SK-N-SH treated with all-trans-retinoic acid at 6 μM for 48 hours (cell line): Measurements from ENCODE around the gene LMAN2L.

Source experiments
- ATAC-seq: fragments of 200-7000 bp; cut with Tn5 transposase; 3 replicates; pipeline ENCODE4 v1.9.1; 2020; ENCODE audit warnings: mild to moderate bottlenecking, moderate library complexity
- BACH2 ChIP-seq: fragments of 250-450 bp; sonication (Bioruptor Pico); IDR thresholded peaks from 2 replicates; pipeline ENCODE4 v1.9.0; 2021; ENCODE audit warnings: mild to moderate bottlenecking, borderline replicate concordance
- CSDC2 ChIP-seq: fragments of 250-450 bp; sonication (Bioruptor Pico); IDR thresholded peaks from 2 replicates; pipeline ENCODE4 v1.5.0; 2020; ENCODE audit warnings: mild to moderate bottlenecking, moderate library complexity
- GLIS3 ChIP-seq: fragments of 250-450 bp; sonication (Bioruptor Pico); IDR thresholded peaks from 2 replicates; pipeline ENCODE4 v1.5.0; 2020; ENCODE audit warnings: mild to moderate bottlenecking, moderate library complexity
- ISL1 ChIP-seq: fragments of 250-450 bp; sonication (Bioruptor Pico); IDR thresholded peaks from 2 replicates; pipeline ENCODE4 v2.1.2; 2022; ENCODE audit warnings: mild to moderate bottlenecking, moderate library complexity
- OSR1 ChIP-seq: fragments of 250-450 bp; sonication (Bioruptor Pico); IDR thresholded peaks from 2 replicates; pipeline ENCODE4 v1.8.0; 2022; ENCODE audit warnings: moderate library complexity, mild to moderate bottlenecking, inconsistent platforms
- PPARA ChIP-seq: fragments of 250-450 bp; sonication (Bioruptor Pico); IDR thresholded peaks from 2 replicates; pipeline ENCODE4 v1.5.0; 2020; ENCODE audit warnings: mild to moderate bottlenecking, borderline replicate concordance
- RARB ChIP-seq: fragments of 250-450 bp; sonication (Bioruptor Pico); IDR thresholded peaks from 2 replicates; pipeline ENCODE4 v1.8.0; 2021; ENCODE audit warnings: mild to moderate bottlenecking, moderate library complexity
- SNAI2 ChIP-seq: fragments of 250-450 bp; sonication (Bioruptor Pico); IDR thresholded peaks from 2 replicates; pipeline ENCODE4 v1.5.0; 2020; ENCODE audit warnings: mild to moderate bottlenecking, moderate library complexity
- TCF4 ChIP-seq: fragments of 250-450 bp; sonication (Bioruptor Pico); IDR thresholded peaks from 2 replicates; pipeline ENCODE4 v1.8.0; 2021; ENCODE audit warnings: mild to moderate bottlenecking, moderate library complexity, borderline replicate concordance
- TOX ChIP-seq: fragments of 250-450 bp; sonication (Bioruptor Pico); IDR thresholded peaks from 2 replicates; pipeline ENCODE4 v1.8.0; 2021; ENCODE audit warnings: mild to moderate bottlenecking, moderate library complexity, borderline replicate concordance
- ZC3H10 ChIP-seq: fragments of 250-450 bp; sonication (Bioruptor Pico); IDR thresholded peaks from 2 replicates; pipeline ENCODE4 v1.5.1; 2021; ENCODE audit warnings: mild to moderate bottlenecking, moderate library complexity
- ZFP3 ChIP-seq: fragments of 250-450 bp; sonication (Bioruptor Pico); IDR thresholded peaks from 2 replicates; pipeline ENCODE4 v1.5.0; 2020; ENCODE audit warnings: mild to moderate bottlenecking, moderate library complexity
- ZFP30 ChIP-seq: fragments of 450-650 bp; formaldehyde crosslinking; IDR thresholded peaks from 2 replicates; pipeline ENCODE4 v1.5.0; 2022; ENCODE audit warnings: mild to moderate bottlenecking, moderate library complexity
- ZNF70 ChIP-seq: fragments of 450-650 bp; formaldehyde crosslinking; IDR thresholded peaks from 2 replicates; pipeline ENCODE4 v1.5.0; 2020; ENCODE audit warnings: mild to moderate bottlenecking, moderate library complexity
- ZNF8 ChIP-seq: fragments of 450-650 bp; formaldehyde crosslinking; IDR thresholded peaks from 2 replicates; pipeline ENCODE4 v1.5.0; 2020; ENCODE audit warnings: mild to moderate bottlenecking, moderate library complexity
- TF ChIP-seq, protein P1 (sequence below): fragments of 250-450 bp; sonication (Bioruptor Pico); IDR thresholded peaks from 2 replicates; pipeline ENCODE4 v1.5.1; 2020; ENCODE audit warnings: low read depth, mild to moderate bottlenecking, moderate library complexity
- TF ChIP-seq, protein P2 (sequence below): fragments of 250-450 bp; sonication (Bioruptor Pico); IDR thresholded peaks from 2 replicates; pipeline ENCODE4 v1.5.0; 2020; ENCODE audit warnings: mild to moderate bottlenecking, moderate library complexity
- TF ChIP-seq, protein P3 (sequence below): fragments of 250-450 bp; sonication (Bioruptor Pico); IDR thresholded peaks from 2 replicates; pipeline ENCODE4 v1.8.0; 2021; ENCODE audit warnings: low read depth, mild to moderate bottlenecking, moderate library complexity, borderline replicate concordance
- TF ChIP-seq, protein P4 (sequence below): fragments of 250-450 bp; sonication (Bioruptor Pico); IDR thresholded peaks from 2 replicates; pipeline ENCODE4 v1.5.1; 2021; ENCODE audit warnings: mild to moderate bottlenecking, moderate library complexity

Gene LMAN2L

DNA sequence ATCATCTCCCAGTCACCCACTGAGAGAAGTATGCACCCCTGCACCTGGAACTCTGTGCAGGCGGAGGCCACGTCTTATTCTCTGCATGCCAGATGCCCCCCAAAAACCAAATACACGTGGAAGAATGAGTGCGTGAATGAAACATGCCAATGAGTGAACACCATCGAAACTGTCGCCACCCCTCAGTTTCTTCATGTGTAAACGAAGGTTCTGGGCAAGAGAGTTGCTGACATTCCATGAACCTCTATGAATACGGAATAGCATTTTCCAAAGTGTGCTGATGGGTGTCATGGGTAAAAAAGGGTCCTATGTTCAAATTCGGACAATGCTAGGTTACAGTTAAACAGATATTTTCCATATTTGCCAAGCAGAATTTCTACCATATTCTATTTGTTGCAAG, 77.5 kb downstream of the LMAN2L start:
- ATAC-seq, result no peak
- TF ChIP-seq ZNF8 (CRISPR knock-in tag) (no peak), PPARA (CRISPR knock-in tag) (no peak), GLIS3 (CRISPR knock-in tag) (no peak), OSR1 (CRISPR knock-in tag) (no peak), ZC3H10 (CRISPR knock-in tag) (no peak), CSDC2 (CRISPR knock-in tag) (no peak), ISL1 (CRISPR knock-in tag) (no peak), TOX (CRISPR knock-in tag) (no peak), ZNF70 (CRISPR knock-in tag) (no peak)
- TF ChIP-seq, protein P1, sequence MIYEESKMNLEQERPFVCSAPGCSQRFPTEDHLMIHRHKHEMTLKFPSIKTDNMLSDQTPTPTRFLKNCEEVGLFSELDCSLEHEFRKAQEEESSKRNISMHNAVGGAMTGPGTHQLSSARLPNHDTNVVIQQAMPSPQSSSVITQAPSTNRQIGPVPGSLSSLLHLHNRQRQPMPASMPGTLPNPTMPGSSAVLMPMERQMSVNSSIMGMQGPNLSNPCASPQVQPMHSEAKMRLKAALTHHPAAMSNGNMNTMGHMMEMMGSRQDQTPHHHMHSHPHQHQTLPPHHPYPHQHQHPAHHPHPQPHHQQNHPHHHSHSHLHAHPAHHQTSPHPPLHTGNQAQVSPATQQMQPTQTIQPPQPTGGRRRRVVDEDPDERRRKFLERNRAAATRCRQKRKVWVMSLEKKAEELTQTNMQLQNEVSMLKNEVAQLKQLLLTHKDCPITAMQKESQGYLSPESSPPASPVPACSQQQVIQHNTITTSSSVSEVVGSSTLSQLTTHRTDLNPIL (CRISPR knock-in tag), result no peak
- TF ChIP-seq, protein P2, sequence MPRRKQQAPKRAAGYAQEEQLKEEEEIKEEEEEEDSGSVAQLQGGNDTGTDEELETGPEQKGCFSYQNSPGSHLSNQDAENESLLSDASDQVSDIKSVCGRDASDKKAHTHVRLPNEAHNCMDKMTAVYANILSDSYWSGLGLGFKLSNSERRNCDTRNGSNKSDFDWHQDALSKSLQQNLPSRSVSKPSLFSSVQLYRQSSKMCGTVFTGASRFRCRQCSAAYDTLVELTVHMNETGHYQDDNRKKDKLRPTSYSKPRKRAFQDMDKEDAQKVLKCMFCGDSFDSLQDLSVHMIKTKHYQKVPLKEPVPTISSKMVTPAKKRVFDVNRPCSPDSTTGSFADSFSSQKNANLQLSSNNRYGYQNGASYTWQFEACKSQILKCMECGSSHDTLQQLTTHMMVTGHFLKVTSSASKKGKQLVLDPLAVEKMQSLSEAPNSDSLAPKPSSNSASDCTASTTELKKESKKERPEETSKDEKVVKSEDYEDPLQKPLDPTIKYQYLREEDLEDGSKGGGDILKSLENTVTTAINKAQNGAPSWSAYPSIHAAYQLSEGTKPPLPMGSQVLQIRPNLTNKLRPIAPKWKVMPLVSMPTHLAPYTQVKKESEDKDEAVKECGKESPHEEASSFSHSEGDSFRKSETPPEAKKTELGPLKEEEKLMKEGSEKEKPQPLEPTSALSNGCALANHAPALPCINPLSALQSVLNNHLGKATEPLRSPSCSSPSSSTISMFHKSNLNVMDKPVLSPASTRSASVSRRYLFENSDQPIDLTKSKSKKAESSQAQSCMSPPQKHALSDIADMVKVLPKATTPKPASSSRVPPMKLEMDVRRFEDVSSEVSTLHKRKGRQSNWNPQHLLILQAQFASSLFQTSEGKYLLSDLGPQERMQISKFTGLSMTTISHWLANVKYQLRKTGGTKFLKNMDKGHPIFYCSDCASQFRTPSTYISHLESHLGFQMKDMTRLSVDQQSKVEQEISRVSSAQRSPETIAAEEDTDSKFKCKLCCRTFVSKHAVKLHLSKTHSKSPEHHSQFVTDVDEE, result no peak
- TF ChIP-seq, protein P3, sequence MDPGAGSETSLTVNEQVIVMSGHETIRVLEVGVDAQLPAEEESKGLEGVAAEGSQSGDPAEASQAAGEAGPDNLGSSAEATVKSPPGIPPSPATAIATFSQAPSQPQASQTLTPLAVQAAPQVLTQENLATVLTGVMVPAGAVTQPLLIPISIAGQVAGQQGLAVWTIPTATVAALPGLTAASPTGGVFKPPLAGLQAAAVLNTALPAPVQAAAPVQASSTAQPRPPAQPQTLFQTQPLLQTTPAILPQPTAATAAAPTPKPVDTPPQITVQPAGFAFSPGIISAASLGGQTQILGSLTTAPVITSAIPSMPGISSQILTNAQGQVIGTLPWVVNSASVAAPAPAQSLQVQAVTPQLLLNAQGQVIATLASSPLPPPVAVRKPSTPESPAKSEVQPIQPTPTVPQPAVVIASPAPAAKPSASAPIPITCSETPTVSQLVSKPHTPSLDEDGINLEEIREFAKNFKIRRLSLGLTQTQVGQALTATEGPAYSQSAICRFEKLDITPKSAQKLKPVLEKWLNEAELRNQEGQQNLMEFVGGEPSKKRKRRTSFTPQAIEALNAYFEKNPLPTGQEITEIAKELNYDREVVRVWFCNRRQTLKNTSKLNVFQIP (CRISPR knock-in tag), result no peak
- TF ChIP-seq, protein P4, sequence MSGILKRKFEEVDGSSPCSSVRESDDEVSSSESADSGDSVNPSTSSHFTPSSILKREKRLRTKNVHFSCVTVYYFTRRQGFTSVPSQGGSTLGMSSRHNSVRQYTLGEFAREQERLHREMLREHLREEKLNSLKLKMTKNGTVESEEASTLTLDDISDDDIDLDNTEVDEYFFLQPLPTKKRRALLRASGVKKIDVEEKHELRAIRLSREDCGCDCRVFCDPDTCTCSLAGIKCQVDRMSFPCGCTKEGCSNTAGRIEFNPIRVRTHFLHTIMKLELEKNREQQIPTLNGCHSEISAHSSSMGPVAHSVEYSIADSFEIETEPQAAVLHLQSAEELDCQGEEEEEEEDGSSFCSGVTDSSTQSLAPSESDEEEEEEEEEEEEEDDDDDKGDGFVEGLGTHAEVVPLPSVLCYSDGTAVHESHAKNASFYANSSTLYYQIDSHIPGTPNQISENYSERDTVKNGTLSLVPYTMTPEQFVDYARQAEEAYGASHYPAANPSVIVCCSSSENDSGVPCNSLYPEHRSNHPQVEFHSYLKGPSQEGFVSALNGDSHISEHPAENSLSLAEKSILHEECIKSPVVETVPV (CRISPR knock-in tag), result no peak

DNA sequence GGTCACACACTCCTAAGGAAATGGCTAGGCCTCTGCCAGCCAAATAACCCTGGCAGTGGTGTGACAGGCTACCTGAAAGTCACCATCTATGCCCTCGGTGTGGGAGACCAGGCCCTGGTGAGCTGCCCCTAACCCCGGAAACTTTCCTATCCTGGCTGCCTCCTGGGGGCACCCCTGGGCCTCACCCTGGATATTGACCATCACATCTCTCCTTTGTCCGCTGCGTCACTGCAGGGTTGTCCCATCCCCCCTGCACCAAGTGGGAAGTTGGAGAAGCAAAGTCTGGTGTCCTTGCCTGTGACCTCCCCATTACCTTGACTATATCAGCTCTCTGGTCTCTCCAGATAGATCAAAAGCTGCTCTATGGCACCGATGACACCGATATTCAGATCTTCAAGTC, 78.5 kb downstream of the LMAN2L start:
- no peak for ATAC-seq
- TF ChIP-seq GLIS3 (CRISPR knock-in tag) (no peak), ZNF8 (CRISPR knock-in tag) (no peak), RARB (CRISPR knock-in tag) (no peak), ZC3H10 (CRISPR knock-in tag) (no peak), BACH2 (no peak)

DNA sequence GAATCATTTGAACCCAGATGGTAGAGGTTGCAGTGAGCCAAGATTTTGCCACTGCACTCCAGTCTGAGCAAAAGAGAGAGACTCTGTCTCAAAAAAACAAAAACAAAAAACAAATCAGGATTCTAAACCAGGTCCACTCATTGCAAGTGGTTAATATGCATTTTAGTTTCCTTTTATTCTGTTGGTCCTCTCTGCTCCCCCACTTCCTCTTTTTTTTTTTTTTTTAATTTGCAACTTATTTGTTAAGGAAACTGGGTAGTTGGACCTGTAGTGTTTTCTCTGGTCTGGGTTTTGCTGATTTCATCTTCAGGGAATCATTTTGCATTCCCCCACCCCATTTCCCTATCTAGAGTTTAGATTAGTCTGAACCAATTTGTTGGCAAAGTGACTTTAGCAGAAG, 83.3 kb downstream of the LMAN2L start:
- TF ChIP-seq BACH2 (no peak), SNAI2 (CRISPR knock-in tag) (no peak), TCF4 (CRISPR knock-in tag) (no peak), ZFP3 (no peak), ZNF70 (CRISPR knock-in tag) (no peak), ZFP30 (CRISPR knock-in tag) (no peak), CSDC2 (CRISPR knock-in tag) (no peak), GLIS3 (CRISPR knock-in tag) (no peak)
- TF ChIP-seq, protein P1 (CRISPR knock-in tag), result no peak
- TF ChIP-seq, protein P3 (CRISPR knock-in tag), result no peak
- no peak for ATAC-seq
